ENCODE data around the gene CHAC1.

The CHAC1 gene

GRCh38 chr15:40923551-40923950 lies 29.7 kb upstream of the CHAC1 start:
- no peak for ATAC-seq
- no peak for DNase-seq

- no peak for ATAC-seq
- DNase-seq = no peak
Observed at GRCh38 chr15:40925495-40925862, 27.8 kb upstream of the CHAC1 start.

GRCh38 chr15:40925863-40926658 lies 27.2 kb upstream of the CHAC1 start:
- no peak for DNase-seq

DNA sequence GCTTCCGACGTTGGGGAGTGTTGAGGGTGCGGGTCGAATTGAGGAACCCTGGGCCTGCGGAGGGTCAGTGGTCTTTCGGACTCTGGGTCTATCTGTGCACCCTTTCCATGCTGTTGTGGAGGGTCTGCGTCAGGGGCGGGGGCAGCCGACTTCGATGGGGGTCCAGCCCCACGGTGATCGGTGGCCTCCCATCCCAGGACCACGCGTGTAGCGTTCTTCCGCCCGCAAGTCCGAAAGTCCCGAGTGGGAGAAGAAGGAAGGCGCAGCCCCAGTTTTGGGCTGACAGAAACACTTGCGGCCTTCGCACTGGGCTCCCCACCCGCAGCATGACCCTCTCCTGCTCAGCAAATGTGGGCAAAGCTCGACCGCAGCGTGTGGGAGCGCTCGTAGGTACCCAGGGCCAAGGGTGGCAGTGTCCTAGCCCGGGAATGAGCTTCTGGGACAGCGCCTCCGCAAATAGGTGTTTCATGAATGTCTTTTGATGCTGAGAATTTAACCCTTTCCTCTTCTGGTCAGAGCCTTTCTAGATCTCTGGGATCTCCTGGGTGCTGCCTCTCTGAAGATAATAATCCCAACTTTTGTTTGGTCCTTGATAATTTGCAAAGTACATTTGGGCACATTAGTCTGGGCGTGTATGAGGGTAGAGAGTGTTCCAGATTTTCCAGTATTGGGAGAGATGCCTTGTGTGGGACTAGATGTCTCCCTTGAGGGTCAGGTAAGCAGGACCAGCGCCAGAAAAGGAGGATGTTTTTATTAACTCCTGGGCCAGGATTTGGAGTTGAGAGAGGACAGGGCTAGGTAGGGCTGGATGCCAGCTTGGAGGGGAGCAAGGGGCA lies 26.4 kb upstream of the CHAC1 start:
- DNase-seq = no peak
- ATAC-seq = no peak

More at GRCh38 chr15:40925863-40926658, 27.2 kb upstream of the CHAC1 start:
- ATAC-seq = no peak

DNA sequence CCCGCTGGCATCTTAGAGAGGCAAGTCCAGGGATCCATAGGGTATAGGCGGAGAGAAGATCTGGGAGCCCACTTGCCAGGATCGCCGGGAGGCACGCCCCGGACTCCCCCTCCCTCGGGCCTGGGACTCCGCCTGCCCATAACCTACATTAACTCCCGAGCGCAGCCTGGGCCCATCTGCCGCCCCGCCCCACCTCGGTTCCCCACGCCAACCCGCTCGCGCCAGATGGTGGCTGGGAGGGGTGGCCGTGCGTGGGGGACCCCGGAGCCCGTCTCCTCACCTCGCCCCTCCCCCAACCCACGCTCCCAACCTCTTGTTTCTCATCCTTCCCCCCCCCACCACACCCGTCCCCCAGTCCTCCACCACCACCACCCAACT lies 25.8 kb upstream of the CHAC1 start:
- ATAC-seq = no peak
- DNase-seq = no peak

DNA sequence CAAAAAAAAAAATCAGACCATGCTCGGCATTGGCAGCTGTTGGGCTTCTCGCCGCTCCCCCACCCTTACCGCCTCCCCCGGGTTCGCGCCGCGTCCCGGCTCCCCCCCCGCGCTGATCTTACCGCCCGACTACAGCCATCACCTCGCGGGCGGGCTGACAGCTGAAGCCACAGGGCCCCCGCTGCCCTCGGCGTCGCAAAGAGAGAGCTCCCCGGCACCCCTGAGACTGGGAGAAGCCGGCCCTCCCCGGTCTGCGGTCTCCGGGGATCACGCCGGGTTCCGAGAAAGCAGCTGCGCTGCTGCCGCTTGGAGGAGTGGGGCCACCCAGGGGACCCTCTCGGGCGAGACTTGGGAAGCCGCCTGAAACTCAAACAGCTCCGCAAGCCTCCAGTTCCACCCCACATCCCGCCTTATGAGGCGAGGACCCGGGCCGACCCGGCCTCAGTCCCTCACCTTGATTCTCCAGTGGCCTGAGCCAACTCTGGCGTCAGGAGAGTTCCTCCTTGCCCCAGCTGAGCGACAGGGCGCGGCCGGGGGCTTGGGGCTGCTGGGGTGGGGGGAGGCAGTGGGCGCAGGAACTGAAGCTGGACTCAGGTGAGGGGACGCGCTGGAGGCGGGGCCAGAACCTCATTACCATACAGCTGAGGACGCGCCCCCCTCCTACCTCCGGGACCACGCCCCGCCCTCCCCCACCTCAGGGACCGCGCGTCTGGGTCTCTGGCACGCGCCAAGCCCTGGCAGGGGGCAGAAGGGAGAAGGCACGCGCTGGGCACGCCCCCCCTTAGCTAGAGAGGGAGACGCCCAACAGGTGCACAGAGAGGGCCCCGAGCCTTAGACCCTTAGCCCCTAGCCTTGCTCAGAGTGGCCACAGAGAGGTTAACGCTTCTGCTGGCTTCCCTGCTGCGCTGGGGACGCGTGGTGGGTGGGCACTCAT lies 25.1 kb upstream of the CHAC1 start:
- DNase-seq (no peak), ATAC-seq (peak; percentile 4)

DNA sequence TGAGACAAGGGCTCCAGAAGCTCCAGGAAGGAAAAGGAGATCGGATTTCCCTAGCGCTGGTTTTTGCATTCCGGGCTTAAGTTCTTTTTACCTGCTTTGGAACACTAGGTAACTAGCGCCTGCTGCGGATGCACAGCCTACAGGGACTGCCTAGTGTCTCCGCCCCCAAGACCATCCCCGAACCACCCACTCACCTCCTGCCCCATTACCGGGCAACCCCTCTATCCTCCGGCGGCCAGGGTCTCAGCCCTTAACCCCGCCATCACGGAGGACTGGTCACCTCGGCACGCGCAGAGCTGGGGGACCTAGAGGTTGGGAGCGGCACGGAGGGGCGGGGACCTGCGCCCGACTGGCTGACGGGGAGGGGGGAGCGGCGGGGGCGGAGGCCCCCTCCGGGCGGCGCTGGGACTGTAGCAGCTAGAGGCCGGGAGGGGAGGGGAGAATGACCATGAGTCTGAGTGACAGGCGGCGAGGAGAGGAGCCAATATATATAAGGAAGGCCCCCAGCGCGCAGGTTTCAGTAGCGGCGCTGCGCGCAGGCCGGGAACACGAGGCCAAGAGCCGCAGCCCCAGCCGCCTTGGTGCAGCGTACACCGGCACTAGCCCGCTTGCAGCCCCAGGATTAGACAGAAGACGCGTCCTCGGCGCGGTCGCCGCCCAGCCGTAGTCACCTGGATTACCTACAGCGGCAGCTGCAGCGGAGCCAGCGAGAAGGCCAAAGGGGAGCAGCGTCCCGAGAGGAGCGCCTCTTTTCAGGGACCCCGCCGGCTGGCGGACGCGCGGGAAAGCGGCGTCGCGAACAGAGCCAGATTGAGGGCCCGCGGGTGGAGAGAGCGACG lies 24.2 kb upstream of the CHAC1 start, which contains the start of gene DLL4:
Gene DLL4 (plus strand): TSS at position 520 of the 839 bp plus-strand sequence. CDS start 329 bp downstream, outside the sequence.
- DNase-seq = peak; percentile 40
- ATAC-seq = peak; percentile 20

DNA sequence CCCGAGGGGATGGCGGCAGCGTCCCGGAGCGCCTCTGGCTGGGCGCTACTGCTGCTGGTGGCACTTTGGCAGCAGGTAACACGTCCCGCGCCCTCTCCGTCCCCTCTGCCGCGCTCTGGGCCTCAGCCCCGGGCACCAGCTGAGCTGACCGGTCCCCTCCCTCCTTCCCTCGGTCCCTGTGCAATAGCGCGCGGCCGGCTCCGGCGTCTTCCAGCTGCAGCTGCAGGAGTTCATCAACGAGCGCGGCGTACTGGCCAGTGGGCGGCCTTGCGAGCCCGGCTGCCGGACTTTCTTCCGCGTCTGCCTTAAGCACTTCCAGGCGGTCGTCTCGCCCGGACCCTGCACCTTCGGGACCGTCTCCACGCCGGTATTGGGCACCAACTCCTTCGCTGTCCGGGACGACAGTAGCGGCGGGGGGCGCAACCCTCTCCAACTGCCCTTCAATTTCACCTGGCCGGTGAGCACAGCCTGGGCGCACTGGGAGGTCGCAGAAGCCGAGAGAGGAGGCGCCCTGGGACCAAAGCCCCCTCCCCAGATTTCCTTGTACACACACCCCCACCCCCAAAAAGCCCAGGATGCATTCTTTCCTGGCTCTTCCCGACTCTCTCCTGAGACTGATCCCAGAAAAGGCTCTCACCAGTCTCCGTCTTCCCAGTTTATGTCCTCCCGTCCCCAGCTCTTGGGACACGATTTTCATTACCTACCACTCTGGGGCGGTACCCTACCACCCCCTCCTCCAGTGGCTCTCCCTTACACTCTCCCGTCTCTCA lies 23.4 kb upstream of the CHAC1 start:
- DNase-seq = no peak
- ATAC-seq = no peak

DNA sequence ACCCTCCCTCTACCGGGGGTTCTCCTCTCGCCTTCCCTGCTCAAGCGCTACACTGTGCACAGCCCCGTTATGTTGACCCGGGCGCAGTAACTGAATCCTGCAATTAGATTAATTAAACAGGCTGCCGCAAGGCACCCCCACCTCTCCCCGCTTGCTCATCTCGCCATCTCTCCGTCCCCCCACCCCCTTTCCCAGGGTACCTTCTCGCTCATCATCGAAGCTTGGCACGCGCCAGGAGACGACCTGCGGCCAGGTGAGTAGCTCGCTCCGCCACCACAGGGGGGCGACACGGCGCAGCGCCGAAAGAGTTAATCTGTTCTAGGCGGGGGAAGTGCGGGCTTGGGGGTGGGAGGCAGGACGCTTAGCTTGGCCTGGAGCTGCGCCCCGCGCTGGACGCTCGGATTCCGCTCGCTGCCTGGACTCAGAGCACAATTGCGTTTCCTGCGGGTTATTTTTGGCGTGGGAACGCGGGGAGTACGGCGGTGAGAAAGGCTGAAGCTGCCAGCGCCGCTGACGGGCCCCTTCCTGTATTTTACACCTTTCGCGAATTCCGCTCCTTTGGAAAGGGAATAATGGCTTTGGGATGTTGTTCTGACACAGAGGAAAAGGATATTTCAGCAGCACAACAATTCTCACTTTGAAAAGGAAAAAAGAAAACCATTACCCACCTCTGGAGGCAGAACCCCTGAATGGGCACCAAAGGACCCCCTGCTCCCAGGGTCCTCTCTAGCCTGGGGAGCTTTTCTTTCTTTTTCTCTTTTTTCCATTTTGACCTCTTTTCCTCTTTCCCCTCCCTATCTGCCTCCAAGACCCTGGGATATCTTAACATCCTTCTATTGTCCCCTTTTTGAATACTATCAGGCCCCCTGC lies 22.6 kb upstream of the CHAC1 start:
- DNase-seq (peak; percentile 74), ATAC-seq (no peak)

- DNase-seq (no peak), ATAC-seq (no peak)
Observed at GRCh38 chr15:40931300-40932142, 21.8 kb upstream of the CHAC1 start.

GRCh38 chr15:40932156-40932555 lies 21.1 kb upstream of the CHAC1 start:
- DNase-seq (no peak), ATAC-seq (no peak)

GRCh38 chr15:40932649-40933516 lies 20.4 kb upstream of the CHAC1 start:
- no peak for DNase-seq
- ATAC-seq = no peak

- no peak for DNase-seq
- ATAC-seq = no peak
Observed at GRCh38 chr15:40933517-40933902, 19.8 kb upstream of the CHAC1 start.

DNA sequence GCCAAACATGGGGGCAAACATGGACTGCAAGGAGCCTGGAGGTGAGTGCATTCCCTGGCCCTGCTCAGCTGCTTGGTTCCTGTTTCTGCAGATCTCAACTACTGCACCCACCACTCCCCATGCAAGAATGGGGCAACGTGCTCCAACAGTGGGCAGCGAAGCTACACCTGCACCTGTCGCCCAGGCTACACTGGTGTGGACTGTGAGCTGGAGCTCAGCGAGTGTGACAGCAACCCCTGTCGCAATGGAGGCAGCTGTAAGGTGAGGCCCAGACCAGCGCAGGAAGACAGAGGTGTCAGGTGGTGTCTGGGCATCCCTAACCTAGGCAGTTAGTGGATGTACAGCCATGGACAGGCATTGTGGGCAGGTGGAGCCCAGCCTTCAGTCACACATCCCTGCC lies 18.8 kb upstream of the CHAC1 start:
- DNase-seq = no peak

DNA sequence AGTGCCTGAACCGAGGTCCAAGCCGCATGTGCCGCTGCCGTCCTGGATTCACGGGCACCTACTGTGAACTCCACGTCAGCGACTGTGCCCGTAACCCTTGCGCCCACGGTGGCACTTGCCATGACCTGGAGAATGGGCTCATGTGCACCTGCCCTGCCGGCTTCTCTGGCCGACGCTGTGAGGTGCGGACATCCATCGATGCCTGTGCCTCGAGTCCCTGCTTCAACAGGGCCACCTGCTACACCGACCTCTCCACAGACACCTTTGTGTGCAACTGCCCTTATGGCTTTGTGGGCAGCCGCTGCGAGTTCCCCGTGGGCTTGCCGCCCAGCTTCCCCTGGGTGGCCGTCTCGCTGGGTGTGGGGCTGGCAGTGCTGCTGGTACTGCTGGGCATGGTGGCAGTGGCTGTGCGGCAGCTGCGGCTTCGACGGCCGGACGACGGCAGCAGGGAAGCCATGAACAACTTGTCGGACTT lies 17.0 kb upstream of the CHAC1 start:
- ATAC-seq (no peak), DNase-seq (no peak)

More for the DNA sequence above, 18.8 kb upstream of the CHAC1 start:
- ATAC-seq = no peak

DNA sequence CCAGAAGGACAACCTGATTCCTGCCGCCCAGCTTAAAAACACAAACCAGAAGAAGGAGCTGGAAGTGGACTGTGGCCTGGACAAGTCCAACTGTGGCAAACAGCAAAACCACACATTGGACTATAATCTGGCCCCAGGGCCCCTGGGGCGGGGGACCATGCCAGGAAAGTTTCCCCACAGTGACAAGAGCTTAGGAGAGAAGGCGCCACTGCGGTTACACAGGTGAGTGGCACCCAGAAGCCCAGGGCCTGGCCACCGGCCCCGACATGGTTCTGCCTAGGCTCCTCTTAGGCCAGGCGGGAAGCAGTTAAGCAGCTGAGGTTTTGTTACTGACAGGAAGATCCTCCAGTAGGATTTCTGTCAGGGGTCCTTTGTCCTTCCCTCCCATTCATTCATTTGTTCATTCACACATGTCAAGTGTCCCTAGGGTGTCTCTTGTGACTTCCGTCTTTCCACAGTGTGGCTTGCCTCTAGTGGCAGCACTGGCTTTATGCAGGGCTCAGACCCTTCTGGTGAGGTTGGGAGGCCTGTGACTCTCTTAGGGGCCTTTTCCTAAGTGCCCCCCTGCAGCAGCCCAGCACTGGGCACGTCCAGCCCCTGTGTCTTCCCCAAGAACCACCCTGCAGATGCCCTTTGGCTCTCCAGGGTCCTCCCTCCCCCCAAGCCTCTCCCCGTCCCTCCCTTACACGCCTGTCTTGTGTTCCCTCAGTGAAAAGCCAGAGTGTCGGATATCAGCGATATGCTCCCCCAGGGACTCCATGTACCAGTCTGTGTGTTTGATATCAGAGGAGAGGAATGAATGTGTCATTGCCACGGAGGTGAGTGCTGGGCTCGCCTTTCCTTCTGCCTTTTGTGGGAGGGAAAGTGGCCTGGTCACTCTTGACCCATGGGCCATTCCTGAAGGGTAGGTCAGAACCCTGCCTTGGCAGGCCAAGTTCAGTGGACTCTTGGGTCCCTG lies 16.3 kb upstream of the CHAC1 start:
- ATAC-seq = no peak

More for the DNA sequence above, 16.3 kb upstream of the CHAC1 start:
- no peak for DNase-seq

All from stimulated activated naive CD8-positive, alpha-beta T cell treated with anti-CD3 and anti-CD28 coated beads, Interleukin-15, Interleukin-2, amounts not matched to agents 100 U/mL and 50 U/mL, for 24 hours (primary cell).